ENCODE results near the gene B4GALT7.

DNA sequence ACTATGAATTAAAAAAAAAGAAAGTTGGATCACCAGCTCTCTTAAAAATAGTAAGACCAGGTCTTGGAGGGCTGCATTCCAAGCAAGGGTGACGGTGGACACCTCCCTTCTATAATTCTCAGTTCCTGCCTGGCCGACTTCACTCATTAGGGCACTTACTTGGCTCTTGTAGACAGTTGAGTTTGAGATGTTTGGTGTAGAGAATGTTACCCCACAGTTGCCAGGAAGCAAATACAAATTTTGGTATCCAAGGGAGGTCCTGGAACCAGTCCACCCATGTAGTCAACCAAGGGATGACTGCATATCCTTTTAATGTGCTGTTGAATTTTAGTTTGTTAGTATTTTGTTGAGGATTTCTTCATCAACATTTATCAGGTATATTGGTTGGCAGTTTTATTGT is 20.6 kb downstream of the B4GALT7 start:
- TF ChIP-seq POLR2A (IDR thresholded peaks at IDR 0.05), result no peak
- TF ChIP-seq, protein P1, sequence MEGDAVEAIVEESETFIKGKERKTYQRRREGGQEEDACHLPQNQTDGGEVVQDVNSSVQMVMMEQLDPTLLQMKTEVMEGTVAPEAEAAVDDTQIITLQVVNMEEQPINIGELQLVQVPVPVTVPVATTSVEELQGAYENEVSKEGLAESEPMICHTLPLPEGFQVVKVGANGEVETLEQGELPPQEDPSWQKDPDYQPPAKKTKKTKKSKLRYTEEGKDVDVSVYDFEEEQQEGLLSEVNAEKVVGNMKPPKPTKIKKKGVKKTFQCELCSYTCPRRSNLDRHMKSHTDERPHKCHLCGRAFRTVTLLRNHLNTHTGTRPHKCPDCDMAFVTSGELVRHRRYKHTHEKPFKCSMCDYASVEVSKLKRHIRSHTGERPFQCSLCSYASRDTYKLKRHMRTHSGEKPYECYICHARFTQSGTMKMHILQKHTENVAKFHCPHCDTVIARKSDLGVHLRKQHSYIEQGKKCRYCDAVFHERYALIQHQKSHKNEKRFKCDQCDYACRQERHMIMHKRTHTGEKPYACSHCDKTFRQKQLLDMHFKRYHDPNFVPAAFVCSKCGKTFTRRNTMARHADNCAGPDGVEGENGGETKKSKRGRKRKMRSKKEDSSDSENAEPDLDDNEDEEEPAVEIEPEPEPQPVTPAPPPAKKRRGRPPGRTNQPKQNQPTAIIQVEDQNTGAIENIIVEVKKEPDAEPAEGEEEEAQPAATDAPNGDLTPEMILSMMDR (IDR thresholded peaks at IDR 0.05), result no peak
